PC-9 (cell line): ENCODE measurements around the gene C9orf153.

ENCODE experiments used
- CTCF ChIP-seq: fragments of 200-600 bp; sonication (generic); conservative IDR thresholded peaks from 2 replicates; pipeline ENCODE4 v1.6.1; 2017; ENCODE audit warnings: mixed run types, antibody characterized with exemption, mild to moderate bottlenecking, moderate library complexity
- EZH2 ChIP-seq: fragments of 200-600 bp; sonication (generic); IDR thresholded peaks from 2 replicates; pipeline ENCODE4 v1.8.0; 2017; ENCODE audit warnings: antibody characterized with exemption, low read depth

- TF ChIP-seq CTCF (no peak), EZH2 (no peak)
Measured at GRCh38 chr9:86277072-86277471, 17.6 kb upstream of the C9orf153 start.
